Amniotic epithelial cell (primary cell): ENCODE results near the gene ANO2.

Experiments used
- DNase-seq: peaks from one replicate; pipeline ENCODE4 v3.0.0-alpha.2; 2010; ENCODE audit warnings: low read depth

Gene ANO2

DNA sequence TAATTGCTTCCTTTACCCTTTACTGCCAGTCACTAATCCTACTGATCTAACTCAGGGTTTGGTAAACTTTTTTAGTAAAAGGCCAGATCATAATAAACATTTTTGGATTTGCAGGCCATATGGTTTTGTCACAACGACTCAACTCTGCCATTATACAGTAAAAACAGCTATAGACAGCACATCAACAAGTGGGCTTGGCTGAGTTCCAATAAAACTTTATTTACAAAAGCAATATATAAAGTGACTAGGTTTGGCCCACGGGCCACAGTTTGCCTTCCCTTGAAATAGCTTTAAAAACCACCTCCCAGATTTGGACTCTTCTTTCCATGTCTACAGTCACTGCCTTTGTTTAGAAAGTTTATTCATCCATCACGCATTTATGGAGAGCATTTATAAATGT is 366.3 kb downstream of the ANO2 start:
- no peak for DNase-seq

DNA sequence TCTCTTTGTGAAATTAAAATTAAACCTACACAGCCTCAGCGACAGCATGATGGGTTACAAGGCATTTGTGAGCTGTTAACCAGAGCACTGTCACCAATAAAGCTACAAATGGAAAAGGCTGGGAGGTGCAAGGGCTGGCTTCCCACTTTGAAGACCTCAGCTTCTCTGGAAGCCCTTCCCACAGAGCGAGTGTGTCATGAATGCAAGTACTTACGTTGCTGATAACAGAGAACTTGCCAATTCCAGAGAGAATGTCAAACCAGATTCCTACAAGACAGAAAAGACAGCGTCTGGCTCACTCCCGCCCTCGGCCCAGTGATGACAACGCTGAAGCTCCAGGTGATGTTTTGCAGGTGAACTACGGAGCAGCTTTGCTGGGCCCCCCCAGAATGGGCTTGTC is 367.3 kb downstream of the ANO2 start:
- no peak for DNase-seq

- no peak for DNase-seq
Measured at GRCh38 chr12:5577211-5577612, 367.8 kb downstream of the ANO2 start.

GRCh38 chr12:5575987-5576386 is 369.1 kb downstream of the ANO2 start:
- no peak for DNase-seq

- DNase-seq: no peak
Measured at GRCh38 chr12:5575232-5575631, 369.8 kb downstream of the ANO2 start.

DNA sequence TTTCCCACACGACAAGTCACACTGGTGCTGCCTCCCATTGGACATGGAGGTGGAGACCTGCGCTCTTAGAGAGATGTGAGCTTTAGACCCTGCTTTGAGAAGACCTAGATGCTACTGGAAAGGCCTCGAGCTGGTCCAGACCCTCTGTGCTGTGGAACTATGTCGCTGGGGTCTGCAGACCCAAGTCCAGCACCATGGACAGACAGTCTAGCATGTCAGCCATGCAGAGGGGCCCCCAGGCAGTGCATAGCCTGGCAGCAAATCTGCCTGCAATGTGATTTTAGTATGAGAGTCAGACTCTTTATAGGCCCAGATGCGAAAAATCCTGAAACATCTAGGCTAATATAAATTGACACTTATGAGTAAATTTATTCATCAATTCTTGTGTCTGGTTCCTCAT is 371.7 kb downstream of the ANO2 start:
- DNase-seq: no peak

- no peak for DNase-seq
Measured at GRCh38 chr12:5571115-5571514, 373.9 kb downstream of the ANO2 start.

GRCh38 chr12:5570416-5570815 is 374.6 kb downstream of the ANO2 start:
- DNase-seq: no peak

DNA sequence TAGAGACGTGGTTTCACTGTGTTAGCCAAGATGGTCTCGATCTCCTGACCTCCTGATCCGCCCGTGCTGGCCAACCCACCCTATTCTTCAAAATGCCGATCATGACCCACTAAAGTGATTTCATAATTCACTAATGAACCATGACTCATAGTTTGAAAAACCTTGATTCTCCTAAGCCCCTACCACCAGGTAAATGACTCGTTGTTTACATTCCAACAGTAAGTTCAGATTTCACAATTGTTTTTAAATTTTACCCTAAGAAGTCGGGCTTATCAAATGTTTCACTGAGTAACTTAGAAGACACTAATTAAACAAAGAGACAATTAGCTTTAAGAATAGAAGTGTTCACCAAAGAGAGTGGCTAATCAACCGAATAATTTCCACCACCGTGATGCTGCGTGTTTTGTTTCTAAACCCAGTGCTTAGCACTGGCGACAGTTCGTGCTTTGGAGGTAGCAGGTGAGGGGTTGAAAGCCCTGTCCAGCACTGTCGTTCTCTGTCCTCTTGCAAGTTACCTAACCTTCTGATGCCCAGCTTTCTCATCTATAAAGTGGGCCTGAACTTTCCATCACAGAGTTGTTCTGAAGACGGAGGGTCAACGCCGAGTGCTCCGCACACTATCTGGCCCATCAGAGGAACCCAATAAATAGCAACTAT is 376.6 kb downstream of the ANO2 start:
- DNase-seq: no peak

GRCh38 chr12:5567016-5567725 is 377.9 kb downstream of the ANO2 start:
- DNase-seq: no peak

DNA sequence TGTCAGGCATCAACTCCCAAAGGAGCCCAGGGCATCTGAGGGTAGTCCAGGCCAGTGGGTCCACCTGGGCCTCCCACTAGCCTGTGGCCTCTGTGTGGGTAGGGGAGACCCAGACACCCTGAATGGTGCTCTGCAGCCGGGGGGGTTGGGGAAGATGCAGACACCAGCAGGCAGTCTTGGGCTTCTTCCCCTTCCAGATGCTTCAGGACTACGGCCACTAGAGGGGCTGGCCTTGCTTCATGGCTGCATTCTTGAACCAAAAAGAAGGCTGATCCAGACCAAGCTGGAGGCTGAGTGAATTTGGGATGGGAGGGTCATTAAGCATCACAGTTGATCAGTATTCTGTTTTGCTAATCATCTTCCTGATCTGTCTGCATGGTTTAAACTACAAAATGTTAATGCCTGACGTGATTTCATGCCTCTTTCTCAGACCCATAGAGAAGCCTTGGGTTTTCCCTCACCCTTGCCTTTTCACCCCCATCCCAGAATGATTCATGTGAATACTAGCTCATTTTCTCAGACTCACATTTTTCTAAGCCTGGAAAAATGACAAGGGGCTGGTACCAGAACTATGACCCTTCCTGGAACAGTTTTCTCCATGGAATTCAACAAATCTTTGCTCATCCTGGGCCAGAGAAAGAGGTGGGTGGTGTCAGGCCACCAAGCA is 379.0 kb downstream of the ANO2 start:
- DNase-seq: no peak

DNA sequence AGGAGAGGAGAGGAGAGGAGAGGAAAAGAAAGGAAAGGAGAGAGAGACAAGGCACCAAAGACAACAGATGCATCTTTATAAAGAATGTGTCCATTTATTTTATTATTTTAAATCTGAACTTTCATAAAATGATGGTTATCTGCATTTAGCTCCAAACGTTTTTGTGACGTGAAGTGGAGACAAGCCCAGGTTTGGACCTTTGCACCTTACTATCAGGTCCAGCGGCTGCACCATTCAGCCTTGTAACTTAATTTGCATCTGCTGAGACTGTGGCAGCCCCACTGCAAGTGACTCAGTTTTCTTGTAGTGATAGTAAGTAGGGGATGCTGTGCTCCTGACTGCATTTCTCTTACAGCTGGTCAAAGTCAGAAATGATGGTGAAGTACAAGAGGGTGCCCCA is 382.5 kb downstream of the ANO2 start:
- no peak for DNase-seq

GRCh38 chr12:5561846-5562245 is 383.2 kb downstream of the ANO2 start:
- no peak for DNase-seq

DNA sequence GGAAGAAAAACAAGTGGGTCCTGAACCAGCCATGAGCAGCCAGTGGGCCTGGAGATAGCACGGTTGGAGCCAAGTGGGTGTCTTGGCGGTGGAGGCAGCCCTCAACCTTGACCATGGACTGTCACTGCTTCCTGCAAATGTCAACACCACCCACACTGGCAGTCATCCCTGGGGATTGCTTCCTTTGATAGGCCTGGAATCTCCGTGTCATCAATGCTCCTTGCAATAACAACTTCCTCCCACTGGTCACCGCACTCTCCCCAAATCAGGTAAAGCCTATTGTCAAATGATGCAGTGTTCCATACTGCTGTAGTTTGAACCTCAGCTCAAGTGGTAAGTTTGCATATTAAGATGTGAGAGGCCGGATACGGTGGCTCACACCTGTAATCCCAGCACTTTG is 384.0 kb downstream of the ANO2 start:
- no peak for DNase-seq

GRCh38 chr12:5560265-5560664 is 384.8 kb downstream of the ANO2 start:
- DNase-seq: no peak

DNA sequence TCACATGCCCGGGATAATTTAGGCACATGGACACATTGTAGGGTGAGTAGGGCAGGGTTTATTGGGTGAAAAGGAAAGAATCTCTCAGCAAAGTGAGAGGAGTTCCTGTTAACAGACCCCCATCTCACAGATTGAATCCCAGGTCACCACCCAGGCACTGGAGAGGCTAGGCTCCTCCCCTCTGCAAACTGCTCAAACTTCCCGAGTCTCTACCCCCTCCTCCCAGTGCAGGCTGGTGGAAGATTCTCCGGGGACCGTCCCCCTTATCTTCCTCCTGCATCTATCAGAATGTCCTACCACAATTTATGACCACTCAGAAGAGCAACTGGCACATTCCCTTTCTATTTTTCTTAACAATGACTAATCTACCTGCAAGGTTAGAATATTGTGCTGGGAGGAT is 387.2 kb downstream of the ANO2 start:
- no peak for DNase-seq

DNA sequence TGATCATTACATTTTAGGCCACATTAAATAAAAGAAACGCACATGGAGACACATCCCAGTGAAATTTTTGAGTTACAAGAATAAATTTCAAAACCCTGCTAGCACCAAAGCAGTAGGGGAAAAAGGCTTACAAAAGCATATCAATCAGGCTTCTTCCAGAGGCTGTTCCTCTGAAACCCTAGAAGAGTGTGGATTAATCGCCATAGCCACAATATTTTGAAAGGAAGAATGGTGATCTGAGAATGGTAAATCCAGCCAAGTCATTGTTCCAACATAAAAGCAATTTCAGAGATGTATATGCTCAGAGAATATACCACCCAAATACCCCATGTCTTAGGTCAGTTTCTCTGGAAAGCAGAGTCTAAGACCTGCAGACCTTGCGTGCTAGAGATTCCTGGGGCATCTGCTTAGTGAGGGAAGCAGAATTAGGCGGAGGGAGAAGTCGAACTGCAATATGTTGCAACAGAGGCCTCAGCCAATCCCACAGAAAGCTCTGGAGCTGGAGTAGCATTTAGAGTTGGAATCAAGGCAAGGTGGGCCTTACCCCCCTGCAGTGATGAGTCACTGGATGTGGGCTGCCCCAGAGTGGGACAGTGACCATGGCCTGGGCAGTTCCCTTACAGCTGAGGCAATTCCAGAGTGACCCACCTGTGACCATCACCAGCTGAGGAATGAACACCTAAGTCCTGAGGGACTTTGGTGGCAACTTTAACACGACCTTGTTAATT is 387.9 kb downstream of the ANO2 start:
- DNase-seq: no peak

- DNase-seq: no peak
Measured at GRCh38 chr12:5556033-5556614, 388.9 kb downstream of the ANO2 start.

- DNase-seq: no peak
Measured at GRCh38 chr12:5554711-5555110, 390.3 kb downstream of the ANO2 start.

- DNase-seq: no peak
Measured at GRCh38 chr12:5549011-5549410, 396.0 kb downstream of the ANO2 start.

GRCh38 chr12:5548152-5548943 is 396.7 kb downstream of the ANO2 start:
- no peak for DNase-seq

GRCh38 chr12:5546616-5547015 is 398.4 kb downstream of the ANO2 start:
- DNase-seq: no peak
